ENCODE data around the gene PKDREJ.
"Not testable (repeated sequence)": the region's sequence is repeated elsewhere in the genome, so short reads cannot be mapped to it uniquely, and the experiment has no call there.

PKDREJ gene

GRCh38 chr22:46263216-46263590 is at the start of gene PKDREJ:
PKDREJ (minus strand) TSS chr22:46263343; CDS start chr22:46263322, 21 bp downstream.
- no peak for DNase-seq

GRCh38 chr22:46312848-46313247 is 49.7 kb upstream of the PKDREJ start:
- not testable (repeated sequence) for DNase-seq

- DNase-seq: no peak
These were observed 48.9 kb upstream of the PKDREJ start for GRCh38 chr22:46312056-46312455.

GRCh38 chr22:46309526-46310085 is 46.5 kb upstream of the PKDREJ start:
- DNase-seq: no peak

- no peak for DNase-seq
These were observed 45.3 kb upstream of the PKDREJ start for GRCh38 chr22:46308283-46308988.

- DNase-seq: no peak
These were observed 40.3 kb upstream of the PKDREJ start for GRCh38 chr22:46303347-46303965.

GRCh38 chr22:46300491-46300890 is 37.3 kb upstream of the PKDREJ start:
- DNase-seq: no peak

GRCh38 chr22:46299101-46299500 is 36.0 kb upstream of the PKDREJ start:
- no peak for DNase-seq

- DNase-seq: no peak
These were observed 34.1 kb upstream of the PKDREJ start for GRCh38 chr22:46297151-46297812.

GRCh38 chr22:46296257-46297150 is 33.4 kb upstream of the PKDREJ start, which contains the start of gene GTSE1:
GTSE1 (plus strand) TSS chr22:46296870; CDS start chr22:46297401, 531 bp downstream.
- peak; percentile 95 for DNase-seq

- DNase-seq: no peak
These were observed 32.3 kb upstream of the PKDREJ start for GRCh38 chr22:46295277-46295971.

- no peak for DNase-seq
These were observed 31.6 kb upstream of the PKDREJ start for GRCh38 chr22:46294784-46295183.

- no peak for DNase-seq
These were observed 30.6 kb upstream of the PKDREJ start for GRCh38 chr22:46293577-46294260.

- no peak for DNase-seq
These were observed 29.6 kb upstream of the PKDREJ start for GRCh38 chr22:46292732-46293131.

- no peak for DNase-seq
These were observed 29.0 kb upstream of the PKDREJ start for GRCh38 chr22:46292173-46292572.

- no peak for DNase-seq
These were observed 28.0 kb upstream of the PKDREJ start for GRCh38 chr22:46290843-46291785.

- no peak for DNase-seq
These were observed 27.1 kb upstream of the PKDREJ start for GRCh38 chr22:46290121-46290842.

GRCh38 chr22:46289244-46289891 is 26.2 kb upstream of the PKDREJ start:
- no peak for DNase-seq

GRCh38 chr22:46288846-46289243 is 25.7 kb upstream of the PKDREJ start:
- no peak for DNase-seq

Data from activated effector memory CD4-positive, alpha-beta T cell treated with Interleukin-2 at 50 U/mL for 16 hours (primary cell).